Epithelial cell of esophagus (primary cell): ENCODE data around the gene TM9SF2.
"Not testable (repeated sequence)": the region's sequence is repeated elsewhere in the genome, so short reads cannot be mapped to it uniquely, and the experiment has no call there.

ENCODE experiments used
- DNase-seq: peaks from one replicate; pipeline ENCODE4 v3.0.0; 2010; ENCODE audit warnings: low read depth
- H3K4me3 ChIP-seq: 2 replicates; pipeline ENCODE4 v1.5.1; 2011; ENCODE audit warnings: mild to moderate bottlenecking, low read length, control low read depth
- CTCF ChIP-seq: IDR thresholded peaks from 2 replicates; pipeline ENCODE4 v1.5.1; 2011; ENCODE audit warnings: low read depth, mild to moderate bottlenecking, low read length, control low read depth, inconsistent platforms; ENCODE audit not compliant: insufficient read depth; ENCODE audit errors: missing control alignments

TM9SF2 gene, protein sequence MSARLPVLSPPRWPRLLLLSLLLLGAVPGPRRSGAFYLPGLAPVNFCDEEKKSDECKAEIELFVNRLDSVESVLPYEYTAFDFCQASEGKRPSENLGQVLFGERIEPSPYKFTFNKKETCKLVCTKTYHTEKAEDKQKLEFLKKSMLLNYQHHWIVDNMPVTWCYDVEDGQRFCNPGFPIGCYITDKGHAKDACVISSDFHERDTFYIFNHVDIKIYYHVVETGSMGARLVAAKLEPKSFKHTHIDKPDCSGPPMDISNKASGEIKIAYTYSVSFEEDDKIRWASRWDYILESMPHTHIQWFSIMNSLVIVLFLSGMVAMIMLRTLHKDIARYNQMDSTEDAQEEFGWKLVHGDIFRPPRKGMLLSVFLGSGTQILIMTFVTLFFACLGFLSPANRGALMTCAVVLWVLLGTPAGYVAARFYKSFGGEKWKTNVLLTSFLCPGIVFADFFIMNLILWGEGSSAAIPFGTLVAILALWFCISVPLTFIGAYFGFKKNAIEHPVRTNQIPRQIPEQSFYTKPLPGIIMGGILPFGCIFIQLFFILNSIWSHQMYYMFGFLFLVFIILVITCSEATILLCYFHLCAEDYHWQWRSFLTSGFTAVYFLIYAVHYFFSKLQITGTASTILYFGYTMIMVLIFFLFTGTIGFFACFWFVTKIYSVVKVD

DNA sequence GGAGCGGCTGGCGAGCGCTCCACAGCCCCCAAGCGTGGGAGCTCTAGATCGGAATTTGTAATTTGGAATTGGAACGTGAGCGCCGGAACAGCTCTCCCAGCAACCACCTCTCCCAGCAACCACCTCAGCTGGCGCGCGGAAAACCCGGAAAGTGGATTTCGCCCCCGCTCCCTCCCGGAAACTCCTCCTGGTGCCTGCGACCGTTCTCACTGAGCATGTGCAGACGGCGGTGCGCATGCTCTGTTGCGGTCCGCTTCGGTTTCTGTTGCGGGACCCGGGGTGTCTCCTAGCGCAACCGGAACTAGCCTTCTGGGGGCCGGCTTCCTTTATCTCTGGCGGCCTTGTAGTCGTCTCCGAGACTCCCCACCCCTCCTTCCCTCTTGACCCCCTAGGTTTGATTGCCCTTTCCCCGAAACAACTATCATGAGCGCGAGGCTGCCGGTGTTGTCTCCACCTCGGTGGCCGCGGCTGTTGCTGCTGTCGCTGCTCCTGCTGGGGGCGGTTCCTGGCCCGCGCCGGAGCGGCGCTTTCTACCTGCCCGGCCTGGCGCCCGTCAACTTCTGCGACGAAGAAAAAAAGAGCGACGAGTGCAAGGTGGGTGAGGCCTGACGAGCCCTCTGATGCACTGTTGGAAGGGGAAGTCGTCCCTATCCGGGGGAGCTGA is at the start of gene TM9SF2:
TSS of gene TM9SF2 (plus strand) at position 289 of the 664 bp plus-strand sequence. CDS start at position 424, 135 bp downstream.
- TF ChIP-seq CTCF = no peak
- H3K4me3 ChIP-seq = peak within 1 kb of the TSS; percentile 91
- peak; percentile 99 for DNase-seq

GRCh38 chr13:99454518-99455183 is 46.6 kb upstream of the TM9SF2 start:
- no peak for DNase-seq
- TF ChIP-seq CTCF = no peak
- no peak overlapping the region for H3K4me3 ChIP-seq

DNA sequence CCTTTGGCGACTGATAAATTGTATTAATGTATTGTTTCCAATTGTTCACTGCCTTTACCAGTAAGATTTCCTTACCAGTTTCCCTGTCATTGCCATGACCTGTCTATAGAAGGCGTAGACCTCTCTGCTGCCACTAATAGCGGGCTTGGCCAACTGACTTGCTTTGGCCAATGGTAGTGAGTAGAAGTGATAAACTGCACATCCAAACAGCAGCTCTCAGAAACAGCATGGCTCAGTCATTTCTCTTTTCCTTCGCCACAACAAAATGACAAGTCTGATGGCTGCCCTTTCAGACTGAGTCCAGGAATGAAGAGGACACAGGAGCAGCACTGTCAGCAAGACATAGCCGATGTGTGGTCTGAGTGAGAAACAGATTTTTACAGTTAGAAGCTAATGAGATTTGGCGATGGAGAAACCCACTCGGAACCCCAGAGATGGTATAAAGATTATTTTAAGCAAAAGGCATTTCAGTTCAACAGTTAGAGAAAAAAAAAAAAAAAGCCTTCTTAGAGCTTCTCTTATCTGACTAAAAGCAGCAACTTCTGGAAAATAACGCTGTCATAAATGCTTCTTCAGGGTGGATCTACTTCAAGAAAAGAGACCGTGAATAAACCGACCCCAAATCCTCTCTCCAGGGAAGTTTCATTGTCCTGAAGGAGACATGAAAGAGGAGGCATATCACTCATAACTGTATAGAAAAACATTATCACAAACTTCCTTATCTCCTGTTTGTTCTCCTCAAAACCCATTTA is 42.0 kb upstream of the TM9SF2 start:
- no peak for TF ChIP-seq CTCF
- no peak overlapping the region for H3K4me3 ChIP-seq
- no peak for DNase-seq

DNA sequence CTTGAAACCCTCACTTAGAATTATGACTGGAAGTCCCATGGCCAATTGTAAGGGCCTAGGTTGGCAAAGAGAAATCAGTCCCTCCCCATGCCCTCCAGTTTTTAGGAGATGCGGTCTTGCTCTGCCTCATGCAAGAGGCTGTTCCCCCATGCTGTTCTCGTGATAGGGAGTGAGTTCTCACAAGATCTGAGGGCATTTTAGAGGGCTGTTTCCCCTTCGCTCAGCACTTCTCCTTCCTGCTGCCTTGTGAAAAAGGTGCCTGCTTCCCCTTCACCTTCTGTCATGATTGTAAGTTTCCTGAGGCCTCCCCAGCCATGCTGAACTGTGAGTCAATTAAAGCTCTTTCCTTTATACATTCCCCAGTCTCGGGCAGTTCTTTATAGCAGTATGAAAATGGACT is 40.5 kb upstream of the TM9SF2 start:
- DNase-seq, H3K4me3 ChIP-seq: not testable (repeated sequence)

DNA sequence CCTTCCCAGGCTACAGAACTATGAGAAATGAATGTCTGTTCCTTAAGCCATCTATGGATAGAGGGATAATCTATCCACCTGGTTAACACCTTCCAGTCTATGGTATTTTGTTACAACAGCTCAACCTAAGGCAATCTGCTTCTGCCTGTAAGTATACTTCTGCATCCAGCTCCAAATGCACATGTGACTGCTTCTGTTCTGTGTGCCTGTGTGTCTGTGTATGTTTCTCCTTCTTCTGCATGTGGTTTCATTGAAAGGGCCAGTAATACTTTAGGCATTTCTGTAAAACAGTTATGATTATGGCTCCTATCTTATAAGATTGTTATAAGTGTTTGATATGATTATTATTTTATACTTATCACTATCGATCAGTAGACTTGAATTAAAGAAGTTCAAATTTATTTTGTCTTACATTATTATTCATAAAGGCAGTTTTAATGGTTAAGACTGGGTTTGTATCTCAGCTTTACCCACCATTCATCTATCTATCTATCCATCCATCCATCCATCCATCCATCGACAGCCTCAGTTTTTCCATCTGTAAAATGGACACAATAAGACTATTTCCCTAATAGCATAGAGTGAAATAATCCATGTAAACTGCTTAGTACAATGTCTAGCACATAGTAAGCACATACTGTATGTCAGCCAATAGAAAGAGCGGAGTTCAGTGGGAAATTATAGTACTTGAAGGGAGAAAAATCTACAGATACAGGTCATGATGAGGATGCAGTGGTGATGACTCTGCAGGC is 37.5 kb upstream of the TM9SF2 start:
- no peak for DNase-seq
- H3K4me3 ChIP-seq = no peak overlapping the region
- no peak for TF ChIP-seq CTCF

DNA sequence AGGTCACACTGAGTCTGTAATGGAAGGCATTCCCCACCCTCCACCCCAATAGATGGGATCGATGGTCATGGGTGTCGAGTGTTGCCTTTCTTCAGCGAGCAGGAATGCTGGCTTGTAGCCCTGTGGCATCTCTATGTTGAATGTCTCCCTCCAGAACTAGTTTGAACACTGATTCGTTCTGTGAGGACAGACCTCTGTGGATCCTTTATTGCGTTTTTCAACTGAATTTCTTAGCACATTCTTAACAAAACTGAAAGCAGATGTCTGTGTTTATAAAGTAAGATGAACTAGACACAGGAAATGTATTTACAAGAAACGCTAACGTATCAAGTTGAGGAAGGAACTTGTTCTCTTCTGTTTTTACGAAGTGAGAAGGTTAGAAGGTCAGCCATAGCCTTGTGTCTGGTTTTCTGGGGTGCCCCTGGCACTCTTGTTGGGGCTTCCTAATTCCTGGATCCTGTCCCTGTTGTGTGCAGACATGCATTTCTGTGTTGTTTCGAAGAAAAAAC is 36.8 kb upstream of the TM9SF2 start:
- DNase-seq = no peak
- H3K4me3 ChIP-seq = no peak overlapping the region
- no peak for TF ChIP-seq CTCF
